B cell (primary cell): ENCODE measurements around the gene SEC24B.

Source experiments
- CTCF ChIP-seq: fragments of 200-600 bp; IDR thresholded peaks from one replicate; pipeline ENCODE4 v1.8.0; 2022; ENCODE audit warnings: antibody characterized with exemption, mild to moderate bottlenecking
- EZH2 ChIP-seq: IDR thresholded peaks from 2 replicates; pipeline ENCODE4 v1.6.1; 2012; ENCODE audit warnings: borderline replicate concordance, low read depth, mild to moderate bottlenecking, moderate library complexity, low read length; ENCODE audit not compliant: insufficient read depth, poor library complexity, severe bottlenecking

DNA sequence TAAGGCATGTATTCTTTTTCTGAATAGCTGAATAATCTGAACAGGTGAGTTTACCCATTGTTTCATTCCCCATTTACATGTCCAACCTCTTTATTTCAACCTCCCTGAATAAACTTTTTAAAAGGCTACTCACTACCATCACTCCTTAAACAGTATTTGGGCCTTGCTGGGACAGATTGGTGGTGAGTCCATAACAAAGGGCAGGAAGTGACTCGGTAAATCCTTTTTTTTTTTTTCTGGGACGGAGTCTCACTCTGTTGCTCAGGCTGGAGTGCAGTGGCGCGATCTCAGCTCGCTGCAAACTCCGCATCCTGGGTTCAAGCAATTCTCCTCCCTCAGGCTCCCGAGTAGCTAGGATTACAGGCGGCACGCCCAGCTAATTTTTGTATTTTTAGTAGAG lies 23.4 kb upstream of the SEC24B start:
- TF ChIP-seq EZH2 = no peak
- TF ChIP-seq CTCF = no peak
